K562 (cell line): ENCODE results near the gene SNX9. TPM values are rescaled to one million over a fixed set of nuclear protein-coding genes. Genes with fewer than 3 reads are reported as not detected.

Experiments
- ATAC-seq: fragments of 200-7000 bp; cut with Tn5 transposase; 3 replicates; pipeline ENCODE4 v1.9.1; 2020; ENCODE audit warnings: moderate library complexity
- BruUV-seq: library from RNA; stranded (reverse); fragments of 400-500 nt; replicated peaks from 2 replicates; lab custom pipeline; 2021; lab: Mats Ljungman, UMichigan
- CTCF ChIA-PET: fragments of 300-600 bp; formaldehyde crosslinking; extraction: SDS; loops from one replicate; lab custom pipeline; 2021; ENCODE audit warnings: low intra/inter-chr PET ratio; lab: Yijun Ruan, JAX
- POLR2A ChIA-PET: fragments of 300-600, 350-650 bp; sonication (Branson Sonifier 250); formaldehyde crosslinking; extraction: SDS; loops from one replicate; lab custom pipeline; 2021; ENCODE audit warnings: antibody characterized with exemption, inconsistent platforms; lab: Yijun Ruan, JAX
- DNase-seq, 4 experiments: peaks; one replicate each; pipeline versions ENCODE4 v3.0.0 to v3.0.0-alpha.2; 2011 to 2018; ENCODE audit warnings: low spot score in 3 of 4, mixed read lengths in 3 of 4; ENCODE audit errors: extremely low read depth in 1 of 4
- FAIRE-seq: peaks from 2 replicates; lab custom pipeline; 2011; peaks lifted over from hg19 to GRCh38; lab: Jason Lieb, UNC
- H2AFZ ChIP-seq: 2 replicates; pipeline ENCODE4 v1.6.0; 2011; ENCODE audit warnings: low read depth, low read length, control low read depth, inconsistent platforms
- H3K27ac ChIP-seq: fragments of 200-600 bp; 3 replicates; pipeline ENCODE4 v1.8.0; 2011; ENCODE audit warnings: low read depth, mild to moderate bottlenecking, control low read depth, inconsistent platforms, low read length, moderate library complexity, mixed read lengths; ENCODE audit errors: extremely low read depth
- H3K27me3 ChIP-seq, 2 experiments: fragments of 300-600 bp in 1 of 2; 2 replicates in 1 of 2; 3 replicates in 1 of 2; pipeline versions ENCODE4 v1.6.0 to v1.8.0; 2011; ENCODE audit warnings: inconsistent platforms in 2 of 2, low read length in 2 of 2, mild to moderate bottlenecking in 1 of 2, mixed read lengths in 1 of 2, moderate library complexity in 1 of 2; ENCODE audit not compliant: control insufficient read depth in 2 of 2, insufficient read depth in 2 of 2
- H3K36me3 ChIP-seq: fragments of 300-600 bp; 3 replicates; pipeline ENCODE4 v1.8.0; 2011; ENCODE audit warnings: mild to moderate bottlenecking, low read length, inconsistent platforms; ENCODE audit not compliant: control insufficient read depth, insufficient read depth
- H3K4me1 ChIP-seq, 2 experiments: fragments of 200-600 bp in 1 of 2; replicated peaks in 1 of 2; 2 replicates in 1 of 2; 3 replicates in 1 of 2; pipeline versions ENCODE4 v1.5.1 to v1.8.0; 2011; ENCODE audit warnings: inconsistent platforms in 2 of 2, low read length in 2 of 2, mild to moderate bottlenecking in 1 of 2, mixed read lengths in 1 of 2, moderate library complexity in 1 of 2; ENCODE audit not compliant: control insufficient read depth in 2 of 2, insufficient read depth in 2 of 2
- H3K4me2 ChIP-seq: 2 replicates; pipeline ENCODE4 v1.6.1; 2011; ENCODE audit warnings: low read length, control low read depth, inconsistent platforms, mixed read lengths; ENCODE audit not compliant: insufficient read depth
- H3K4me3 ChIP-seq: fragments of 200-600 bp; sonication (generic), shearing (Covaris generic); 2 replicates; pipeline ENCODE4 v1.5.1; 2016; ENCODE audit warnings: control low read depth, inconsistent platforms
- H3K79me2 ChIP-seq: fragments of 200-600 bp; 3 replicates; pipeline ENCODE4 v1.8.0; 2011; ENCODE audit warnings: low read length, inconsistent platforms; ENCODE audit not compliant: control insufficient read depth, insufficient read depth
- H3K9ac ChIP-seq, 2 experiments: 2 replicates each; pipeline versions ENCODE4 v1.6.0 to v1.6.1; 2011; ENCODE audit warnings: low read depth in 2 of 2, low read length in 2 of 2, control low read depth in 1 of 2, inconsistent platforms in 1 of 2, mild to moderate bottlenecking in 1 of 2, mixed read lengths in 1 of 2; ENCODE audit not compliant: insufficient read depth in 1 of 2
- H3K9me1 ChIP-seq: one replicate; pipeline ENCODE4 v1.6.0; 2011; ENCODE audit warnings: inconsistent platforms, mild to moderate bottlenecking, low read length, moderate library complexity; ENCODE audit not compliant: control insufficient read depth, insufficient read depth
- H3K9me3 ChIP-seq: replicated peaks from 2 replicates; pipeline ENCODE4 v1.5.1; 2011; ENCODE audit warnings: low read depth, low read length, inconsistent platforms; ENCODE audit not compliant: control insufficient read depth, insufficient read depth
- H4K20me1 ChIP-seq: replicated peaks from 2 replicates; pipeline ENCODE4 v1.6.1; 2011; ENCODE audit warnings: low read length, inconsistent platforms, mixed read lengths; ENCODE audit not compliant: control insufficient read depth, insufficient read depth
- CBX3 ChIP-seq, 2 experiments: IDR thresholded peaks; 1 replicate in 1 of 2; 2 replicates in 1 of 2; pipeline ENCODE4 v1.6.1; 2012; ENCODE audit warnings: inconsistent platforms in 2 of 2, low read length in 2 of 2, borderline replicate concordance in 1 of 2, control low read depth in 1 of 2
- CREB3 ChIP-seq: fragments of 450-650 bp; conservative IDR thresholded peaks from 2 replicates; pipeline ENCODE4 v1.6.1; 2016; ENCODE audit warnings: missing genetic modification characterization, low read depth, mild to moderate bottlenecking, missing compliant biosample characterization, moderate library complexity
- KDM4B ChIP-seq, 2 experiments: fragments of 450-650 bp in 1 of 2; sonication (generic) in 1 of 2; IDR thresholded peaks; 2 replicates each; pipeline ENCODE4 v1.6.1; 2016 to 2017; ENCODE audit warnings: borderline replicate concordance in 2 of 2, antibody characterized with exemption in 1 of 2, low read depth in 1 of 2, mild to moderate bottlenecking in 1 of 2
- MIER1 ChIP-seq: fragments of 450-650 bp; IDR thresholded peaks from 2 replicates; pipeline ENCODE4 v1.6.1; 2016; ENCODE audit warnings: antibody characterized with exemption, mild to moderate bottlenecking, low read depth
- ZBED1 ChIP-seq: IDR thresholded peaks from 2 replicates; pipeline ENCODE4 v1.6.1; 2014
- ZBTB49 ChIP-seq: sonication (generic); formaldehyde crosslinking; IDR thresholded peaks from 2 replicates; pipeline ENCODE4 v1.8.0; 2022; ENCODE audit warnings: missing genetic modification reagents, mild to moderate bottlenecking, borderline replicate concordance
- ZFX ChIP-seq: sonication (generic); formaldehyde crosslinking; IDR thresholded peaks from 2 replicates; pipeline ENCODE4 v1.8.0; 2022; ENCODE audit warnings: mild to moderate bottlenecking, missing genetic modification reagents, moderate library complexity
- ZNF197 ChIP-seq: fragments of 200-800 bp; sonication (Bioruptor generic); IDR thresholded peaks from 2 replicates; pipeline ENCODE4 v1.6.1; 2016; ENCODE audit warnings: low read depth, missing genetic modification characterization, missing compliant biosample characterization
- ZNF512 ChIP-seq: IDR thresholded peaks from 2 replicates; pipeline ENCODE4 v1.6.1; 2016; ENCODE audit warnings: missing genetic modification characterization, missing compliant biosample characterization
- ZNF699 ChIP-seq: fragments of 250-450 bp; sonication (Bioruptor Pico); IDR thresholded peaks from 2 replicates; pipeline ENCODE4 v1.8.0; 2021; ENCODE audit warnings: mild to moderate bottlenecking, moderate library complexity; ENCODE audit not compliant: insufficient replicate concordance
- WGBS: fragments of 100-300 bp; shearing (Covaris generic); methylation state at CpG from one replicate; pipeline ENCODE4 v1.1.6; 2016; ENCODE audit warnings: low coverage, mixed read lengths; ENCODE audit not compliant: insufficient coverage; ENCODE audit errors: missing lambda C conversion rate; 5-methylcytosine and 5-hydroxymethylcytosine counted together
- in situ Hi-C: fragments of 300-500 bp; cut with MboI; formaldehyde crosslinking; loops from 4 replicates; pipeline ENCODE4 v1.15.0; 2018; ENCODE audit warnings: inconsistent platforms, mixed read lengths
- intact Hi-C: fragments of 100-400 bp; cut with micrococcal nuclease; formaldehyde crosslinking; loops from 2 replicates; pipeline ENCODE4 v1.14.2; 2022
- polyA plus RNA-seq, 8 experiments: library from polyadenylated mRNA; depleted of rRNA in 4 of 8; stranded (reverse) in 5 of 8; unstranded in 3 of 8; fragments of >200 nt; fragmentation: Nextera tagmentation in 2 of 8; fragmentation: Illumina TruSeq in 1 of 8; extraction: Ambion mirVana in 2 of 8; extraction: Trizol in 1 of 8; gene quantifications; 2 replicates each; pipeline versions ENCODE4 v1.2.1 to v1.2.3, GENCODE V29; 2011 to 2014; ENCODE audit warnings: inconsistent platforms in 1 of 8, missing spikeins in 1 of 8
- total RNA-seq, 7 experiments: library from RNA; depleted of rRNA in 6 of 7; stranded (reverse); fragments of >200 nt in 6 of 7; fragmentation: Illumina TruSeq in 2 of 7; extraction: Trizol in 2 of 7; gene quantifications; 2 replicates each; pipeline versions ENCODE4 v1.2.1 to v1.2.3, GENCODE V29; 2011 to 2021; ENCODE audit warnings: low replicate concordance in 1 of 7
- TF ChIP-seq, protein P1 (sequence below): fragments of 450-650 bp; IDR thresholded peaks from 2 replicates; pipeline ENCODE4 v1.6.1; 2018; ENCODE audit warnings: mild to moderate bottlenecking, low read depth; ENCODE audit not compliant: partially characterized antibody
- TF ChIP-seq, protein P2 (sequence below): sonication (generic); formaldehyde crosslinking; IDR thresholded peaks from 2 replicates; pipeline ENCODE4 v1.8.1; 2023; ENCODE audit warnings: mild to moderate bottlenecking, missing genetic modification reagents

The SNX9 gene
- total and polyA plus RNA-seq, 9 of the 15 experiments (the other 6 are each of a cell fraction or from before 2014, with no cell fraction given), result 6.0 to 81.7 (median 57.1) TPM

DNA sequence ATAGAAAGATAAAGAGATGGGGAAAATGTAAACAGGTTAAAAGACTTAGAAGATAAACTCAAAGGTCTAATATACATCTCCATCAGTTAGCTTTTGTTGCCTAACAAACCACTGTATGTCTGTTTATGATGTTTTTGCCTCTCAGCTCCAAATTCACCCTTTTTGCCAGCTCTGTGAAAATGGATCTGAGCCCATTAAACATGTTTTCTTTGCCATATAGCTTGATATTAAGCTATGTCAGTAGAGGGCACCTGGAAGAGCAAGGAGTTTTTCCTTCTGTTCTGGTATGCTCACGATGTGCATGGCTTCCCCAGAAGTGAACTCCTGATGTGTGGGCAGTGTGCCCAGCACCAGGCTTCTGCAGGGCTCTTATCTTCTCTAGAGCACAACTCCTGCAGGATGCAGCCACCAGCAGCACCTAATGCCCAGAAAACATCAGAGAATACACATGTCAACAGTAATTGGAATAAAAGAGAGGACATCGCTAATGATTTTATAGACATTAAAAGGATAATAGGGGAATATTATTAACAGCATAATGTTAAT lies 14.6 kb upstream of the SNX9 start:
- peaks cover 9% of the 10 kb centered on the region for H3K9me3 ChIP-seq
- no peak overlapping the region for H3K9ac ChIP-seq
- intact Hi-C loops (no loop called here), in situ Hi-C loops (no loop called here)
- no peaks in the 10 kb centered on the region for H3K79me2 ChIP-seq
- 67% methylated on average over 2 of the region's 2 CpGs for WGBS
- FAIRE-seq (peak; percentile 48), ATAC-seq (no peak), DNase-seq (no peak)
- H3K27me3 ChIP-seq, result no peaks in the 10 kb centered on the region
- ChIA-PET CTCF (interaction anchor here (1.1 kb wide), 1 partner anchor 88 kb away, joined by 3 read pairs; no protein-coding TSS in a partner anchor), POLR2A (interaction anchor here (0.6 to 0.9 kb wide), 3 partner anchors 14 to 320 kb away, joined by 3 to 5 read pairs (median 3); no protein-coding TSS in a partner anchor)
- H4K20me1 ChIP-seq, result no peaks in the 10 kb centered on the region
- no peak overlapping the region for H3K27ac ChIP-seq
- no peak overlapping the region for H3K4me3 ChIP-seq
- BruUV-seq, result no TSS peak
- peaks cover 27 to 50% of the 10 kb centered on the region in 2 experiments for H3K4me1 ChIP-seq
- H3K4me2 ChIP-seq, result no peak overlapping the region
- H3K36me3 ChIP-seq, result no peaks in the 10 kb centered on the region
- no peaks in the 10 kb centered on the region for H3K9me1 ChIP-seq
- H2AFZ ChIP-seq, result no peak overlapping the region
- TF ChIP-seq ZNF699 (CRISPR knock-in tag) (peak; percentile 59), CBX3 (IDR thresholded peaks at IDR 0.05; ENCODE audit: borderline replicate concordance in 1 of 2, low read length in 2 of 2) (peak in 1 of 2 experiments; percentile 92; a peak in 2 of 3 replicates), ZBTB49 (CRISPR knock-in tag) (no peak), MIER1 (0 out of 2 replicates have a peak, but pooled peaks have one; percentile 26), KDM4B (IDR thresholded peaks at IDR 0.05; ENCODE audit: borderline replicate concordance in 2 of 2, low read depth in 1 of 2) (no peak), ZNF512 (tag) (no peak), ZNF197 (CRISPR knock-in tag) (no peak), CREB3 (tag) (no peak), ZBED1 (0 out of 2 replicates have a peak, but pooled peaks have one; percentile 34), ZFX (CRISPR knock-in tag) (no peak)
- TF ChIP-seq, protein P1, sequence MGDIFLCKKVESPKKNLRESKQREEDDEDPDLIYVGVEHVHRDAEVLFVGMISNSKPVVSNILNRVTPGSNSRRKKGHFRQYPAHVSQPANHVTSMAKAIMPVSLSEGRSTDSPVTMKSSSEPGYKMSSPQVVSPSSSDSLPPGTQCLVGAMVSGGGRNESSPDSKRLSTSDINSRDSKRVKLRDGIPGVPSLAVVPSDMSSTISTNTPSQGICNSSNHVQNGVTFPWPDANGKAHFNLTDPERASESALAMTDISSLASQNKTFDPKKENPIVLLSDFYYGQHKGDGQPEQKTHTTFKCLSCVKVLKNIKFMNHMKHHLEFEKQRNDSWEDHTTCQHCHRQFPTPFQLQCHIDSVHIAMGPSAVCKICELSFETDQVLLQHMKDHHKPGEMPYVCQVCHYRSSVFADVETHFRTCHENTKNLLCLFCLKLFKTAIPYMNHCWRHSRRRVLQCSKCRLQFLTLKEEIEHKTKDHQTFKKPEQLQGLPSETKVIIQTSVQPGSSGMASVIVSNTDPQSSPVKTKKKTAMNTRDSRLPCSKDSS, result peak; percentile 26
- TF ChIP-seq, protein P2, sequence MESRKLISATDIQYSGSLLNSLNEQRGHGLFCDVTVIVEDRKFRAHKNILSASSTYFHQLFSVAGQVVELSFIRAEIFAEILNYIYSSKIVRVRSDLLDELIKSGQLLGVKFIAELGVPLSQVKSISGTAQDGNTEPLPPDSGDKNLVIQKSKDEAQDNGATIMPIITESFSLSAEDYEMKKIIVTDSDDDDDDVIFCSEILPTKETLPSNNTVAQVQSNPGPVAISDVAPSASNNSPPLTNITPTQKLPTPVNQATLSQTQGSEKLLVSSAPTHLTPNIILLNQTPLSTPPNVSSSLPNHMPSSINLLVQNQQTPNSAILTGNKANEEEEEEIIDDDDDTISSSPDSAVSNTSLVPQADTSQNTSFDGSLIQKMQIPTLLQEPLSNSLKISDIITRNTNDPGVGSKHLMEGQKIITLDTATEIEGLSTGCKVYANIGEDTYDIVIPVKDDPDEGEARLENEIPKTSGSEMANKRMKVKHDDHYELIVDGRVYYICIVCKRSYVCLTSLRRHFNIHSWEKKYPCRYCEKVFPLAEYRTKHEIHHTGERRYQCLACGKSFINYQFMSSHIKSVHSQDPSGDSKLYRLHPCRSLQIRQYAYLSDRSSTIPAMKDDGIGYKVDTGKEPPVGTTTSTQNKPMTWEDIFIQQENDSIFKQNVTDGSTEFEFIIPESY, result no peak
